ENCODE results near the gene UPK2.
A peak's percentile ranks its signal among the peaks of the same experiment; 100 is the strongest.

UPK2 gene

GRCh38 chr11:118917481-118918127 lies 38.5 kb upstream of the UPK2 start:
- no peak for DNase-seq (ENCODE audit: low spot score)

GRCh38 chr11:118918128-118918685 lies 37.9 kb upstream of the UPK2 start:
- no peak for DNase-seq (ENCODE audit: low spot score)

GRCh38 chr11:118918686-118919280 lies 37.3 kb upstream of the UPK2 start:
- DNase-seq (ENCODE audit: low spot score) = no peak

GRCh38 chr11:118921121-118921928 lies 34.8 kb upstream of the UPK2 start:
- DNase-seq (ENCODE audit: low spot score) = no peak

- no peak for DNase-seq (ENCODE audit: low spot score)
Observed at GRCh38 chr11:118921929-118922744, 34.0 kb upstream of the UPK2 start.

- peak; percentile 4 for DNase-seq (ENCODE audit: low spot score)
Observed at GRCh38 chr11:118922745-118923627, 33.1 kb upstream of the UPK2 start.

- DNase-seq (ENCODE audit: low spot score) = no peak
Observed at GRCh38 chr11:118923721-118924587, 32.1 kb upstream of the UPK2 start.

GRCh38 chr11:118924591-118925585 lies 31.2 kb upstream of the UPK2 start:
- DNase-seq (ENCODE audit: low spot score) = no peak

- DNase-seq (ENCODE audit: low spot score) = no peak
Observed at GRCh38 chr11:118927554-118928100, 28.5 kb upstream of the UPK2 start.

- peak; percentile 94 for DNase-seq (ENCODE audit: low spot score)
Observed at GRCh38 chr11:118928101-118928869, 27.8 kb upstream of the UPK2 start.

GRCh38 chr11:118928870-118929500 lies 27.1 kb upstream of the UPK2 start:
- no peak for DNase-seq (ENCODE audit: low spot score)

- peak; percentile 11 for DNase-seq (ENCODE audit: low spot score)
Observed at GRCh38 chr11:118929501-118930093, 26.5 kb upstream of the UPK2 start.

- DNase-seq (ENCODE audit: low spot score) = peak; percentile 87
Observed at GRCh38 chr11:118930094-118930712, 25.9 kb upstream of the UPK2 start.

GRCh38 chr11:118931571-118931970 lies 24.5 kb upstream of the UPK2 start:
- DNase-seq (ENCODE audit: low spot score) = no peak

- DNase-seq (ENCODE audit: low spot score) = no peak
Observed at GRCh38 chr11:118933486-118933885, 22.6 kb upstream of the UPK2 start.

- DNase-seq (ENCODE audit: low spot score) = no peak
Observed at GRCh38 chr11:118935376-118935775, 20.7 kb upstream of the UPK2 start.

All from hematopoietic multipotent progenitor cell treated with erythropoietin and hydrocortisone succinate and interleukin-3 and kit ligand, for 17 days (in vitro differentiated cells).